G401.6 (cell line): Measurements from ENCODE around the gene B3GAT1.

ENCODE experiments used
- FAIRE-seq: peaks from 2 replicates; lab custom pipeline; 2012; peaks lifted over from hg19 to GRCh38; lab: Jason Lieb, UNC

Gene B3GAT1

GRCh38 chr11:134390706-134391569 lies 21.1 kb downstream of the B3GAT1 start:
- no peak for FAIRE-seq

DNA sequence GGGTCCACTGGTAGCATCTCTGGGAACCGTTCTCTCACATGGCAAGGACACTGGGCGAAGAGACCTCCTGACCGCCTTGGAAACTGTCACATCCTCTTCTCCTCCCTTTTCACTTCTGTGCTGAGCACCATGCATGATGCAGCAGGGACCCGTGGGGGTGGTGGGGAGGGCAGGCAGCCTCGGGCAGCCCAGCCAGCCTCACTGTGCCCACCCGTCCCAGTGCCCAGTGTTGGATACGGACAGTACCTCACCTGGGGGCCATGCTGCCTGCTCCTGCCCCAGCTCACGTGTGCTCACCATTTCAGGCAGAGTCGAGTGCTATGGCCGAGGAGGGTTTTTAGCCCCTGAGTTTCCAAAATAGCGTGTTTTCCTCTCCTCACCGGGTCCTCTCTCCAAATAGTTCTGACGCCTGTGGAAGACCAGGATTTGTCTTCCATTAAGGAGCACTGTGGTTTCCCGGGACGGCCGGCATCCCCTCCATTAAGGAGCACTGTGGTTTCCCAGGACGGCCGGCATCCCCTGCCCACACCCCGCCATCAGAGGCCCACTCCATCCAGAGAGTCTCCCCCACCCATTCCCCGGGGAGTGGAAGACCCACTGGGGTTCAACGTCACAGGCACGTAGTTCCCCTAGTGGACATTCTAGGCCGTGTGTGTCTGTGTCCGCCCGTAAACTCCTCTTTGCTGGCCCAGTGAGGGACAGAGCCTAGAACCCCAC lies 22.4 kb downstream of the B3GAT1 start:
- FAIRE-seq, result no peak

DNA sequence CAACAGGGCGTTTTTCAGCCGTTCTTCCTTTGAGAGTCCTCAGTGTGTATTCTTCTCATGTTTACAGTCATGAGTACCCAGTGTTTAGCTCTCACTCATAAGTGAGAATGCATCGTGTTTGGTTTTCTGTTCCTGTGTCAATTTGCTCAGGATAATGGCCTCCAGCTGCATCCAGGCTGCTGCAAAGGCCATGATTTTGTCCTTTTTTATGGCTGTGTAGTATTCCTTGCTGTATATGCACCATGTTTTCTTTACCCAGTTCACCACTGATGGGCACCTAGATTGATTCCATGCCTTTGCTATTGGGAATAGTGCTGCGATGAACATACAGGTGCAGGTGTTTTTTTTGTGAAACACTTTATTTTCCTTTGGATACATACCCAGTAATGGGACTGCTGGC lies 23.5 kb downstream of the B3GAT1 start:
- FAIRE-seq, result no peak

DNA sequence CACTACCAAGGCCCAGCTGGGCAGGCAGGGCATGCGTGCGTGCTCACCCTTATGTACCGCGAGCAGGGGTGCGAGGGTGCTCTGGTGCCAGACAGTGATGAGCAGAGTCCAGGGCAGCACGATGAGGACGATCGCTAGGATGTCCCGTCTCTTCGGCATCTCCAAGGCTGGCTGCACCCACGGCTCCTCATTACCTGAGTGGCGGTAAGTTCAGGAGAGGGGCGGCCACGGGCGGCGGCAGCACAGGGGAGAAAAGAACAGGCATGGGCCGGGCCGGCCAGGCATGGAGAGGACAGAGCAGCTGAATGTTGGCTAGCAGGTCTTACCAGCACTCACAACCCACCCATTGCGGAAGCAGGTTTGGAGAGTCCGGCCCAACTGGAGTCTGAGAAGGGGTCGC lies 24.5 kb downstream of the B3GAT1 start:
- no peak for FAIRE-seq

- no peak for FAIRE-seq
Observed at GRCh38 chr11:134386945-134387344, 25.1 kb downstream of the B3GAT1 start.

GRCh38 chr11:134385774-134386565 lies 26.1 kb downstream of the B3GAT1 start:
- FAIRE-seq, result no peak

GRCh38 chr11:134385171-134385570 lies 26.9 kb downstream of the B3GAT1 start:
- FAIRE-seq, result no peak

- no peak for FAIRE-seq
Observed at GRCh38 chr11:134384406-134384805, 27.6 kb downstream of the B3GAT1 start.

- FAIRE-seq, result no peak
Observed at GRCh38 chr11:134383576-134384221, 28.3 kb downstream of the B3GAT1 start.

- no peak for FAIRE-seq
Observed at GRCh38 chr11:134382830-134383229, 29.2 kb downstream of the B3GAT1 start.

GRCh38 chr11:134382257-134382656 lies 29.8 kb downstream of the B3GAT1 start:
- FAIRE-seq, result no peak

GRCh38 chr11:134380785-134381184 lies 31.3 kb downstream of the B3GAT1 start:
- no peak for FAIRE-seq

DNA sequence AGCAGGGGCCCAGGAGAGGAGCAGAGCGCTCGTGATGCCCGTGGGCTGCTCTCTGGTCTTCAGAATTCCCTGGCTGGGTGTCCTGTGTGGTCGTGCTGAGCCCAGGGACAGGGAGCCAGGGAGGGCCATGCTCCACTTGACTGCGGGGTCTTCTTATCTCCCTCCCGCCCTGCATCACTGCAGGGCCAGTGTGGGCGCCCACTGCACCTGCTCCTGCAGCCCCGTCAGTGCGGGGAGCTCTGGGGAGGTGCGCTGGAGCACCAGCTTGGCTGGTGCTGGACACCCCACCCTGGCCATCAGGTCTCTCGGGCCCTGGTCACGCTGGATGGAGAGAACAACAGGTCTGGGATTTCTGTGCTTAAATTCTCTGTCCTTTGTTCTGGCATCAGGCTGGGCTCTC lies 31.8 kb downstream of the B3GAT1 start:
- no peak for FAIRE-seq

DNA sequence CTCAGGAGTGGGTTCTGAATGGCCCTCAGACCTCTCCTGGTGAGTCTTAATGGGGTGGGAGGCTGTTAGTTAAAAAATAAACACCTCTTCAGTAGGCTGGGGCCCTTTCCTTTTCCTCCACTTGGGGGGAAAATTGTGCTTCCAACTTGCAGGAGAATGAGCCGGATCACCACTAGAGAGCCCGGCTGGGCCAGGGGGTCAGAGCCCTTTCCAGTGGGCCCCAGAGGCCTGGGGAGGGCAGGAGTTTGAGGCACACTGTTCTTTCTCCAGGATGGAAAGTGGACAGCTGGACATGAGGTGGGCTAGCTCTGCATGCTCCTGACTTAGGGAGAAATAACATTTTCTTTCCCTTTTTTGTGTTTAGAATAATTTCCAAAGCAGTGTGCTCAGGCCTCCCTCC lies 32.8 kb downstream of the B3GAT1 start:
- no peak for FAIRE-seq

GRCh38 chr11:134377876-134378275 lies 34.2 kb downstream of the B3GAT1 start:
- no peak for FAIRE-seq

- FAIRE-seq, result no peak
Observed at GRCh38 chr11:134376150-134376921, 35.7 kb downstream of the B3GAT1 start.

GRCh38 chr11:134374891-134375550 lies 37.0 kb downstream of the B3GAT1 start:
- FAIRE-seq, result no peak

DNA sequence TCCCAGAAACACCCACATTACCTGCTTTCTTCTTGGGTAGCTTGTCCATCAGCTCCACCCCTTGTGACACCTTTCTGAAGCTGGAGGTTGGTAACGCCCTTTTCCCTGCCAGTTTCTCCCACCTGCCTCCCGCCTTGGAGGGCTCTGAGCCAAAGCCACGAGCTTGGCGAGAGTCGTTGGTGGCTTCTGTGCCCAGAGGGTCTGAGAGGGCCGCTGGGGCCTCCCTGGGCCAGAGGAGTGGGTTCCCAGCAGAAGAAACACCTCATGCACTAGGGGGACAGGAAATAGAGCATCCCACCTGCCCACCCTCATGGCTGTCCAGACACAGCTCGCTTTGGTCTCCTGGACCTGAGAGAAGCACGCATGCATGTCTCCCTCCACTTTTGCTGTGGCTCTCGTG lies 37.9 kb downstream of the B3GAT1 start:
- no peak for FAIRE-seq

GRCh38 chr11:134373591-134374052 lies 38.4 kb downstream of the B3GAT1 start:
- no peak for FAIRE-seq

- FAIRE-seq, result no peak
Observed at GRCh38 chr11:134372961-134373360, 39.1 kb downstream of the B3GAT1 start.

DNA sequence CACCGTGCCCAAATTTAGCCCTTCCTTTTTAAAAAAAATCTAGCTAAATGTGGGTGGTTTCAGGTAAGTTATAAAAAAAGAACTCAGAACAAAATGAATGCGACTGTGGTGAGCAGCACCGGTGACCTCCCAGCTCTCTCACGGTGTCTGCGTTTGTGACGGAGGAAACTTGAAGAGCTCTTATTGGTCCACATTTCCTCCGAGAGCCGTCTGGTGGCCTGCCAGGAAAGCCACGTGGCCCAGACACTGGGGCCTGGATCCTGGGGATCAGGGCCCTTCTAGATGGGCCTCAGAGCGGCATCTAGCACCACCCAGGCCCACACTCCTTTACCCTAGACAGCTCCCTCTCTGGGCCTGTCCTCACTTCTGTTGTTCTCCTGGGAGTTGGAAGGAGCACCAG lies 39.5 kb downstream of the B3GAT1 start:
- FAIRE-seq, result no peak
